Measurements from ENCODE around the gene HSPBP1.

GRCh38 chr19:55315956-55316525 is 36.1 kb upstream of the HSPBP1 start:
- TF ChIP-seq ZNF232 (CRISPR knock-in tag; IDR thresholded peaks at IDR 0.05) (no peak), CREB1 (CRISPR knock-in tag; IDR thresholded peaks at IDR 0.05) (no peak), ZBTB43 (CRISPR knock-in tag; IDR thresholded peaks at IDR 0.05) (no peak), SMAD3 (CRISPR knock-in tag; IDR thresholded peaks at IDR 0.05; ENCODE audit: borderline replicate concordance) (no peak), IRF2 (CRISPR knock-in tag; IDR thresholded peaks at IDR 0.05; ENCODE audit: borderline replicate concordance, low read depth) (no peak), FOXP1 (CRISPR knock-in tag; IDR thresholded peaks at IDR 0.05; ENCODE audit: borderline replicate concordance) (no peak), PRRX2 (CRISPR knock-in tag; IDR thresholded peaks at IDR 0.05) (no peak), NFYB (CRISPR knock-in tag; conservative IDR thresholded peaks at IDR 0.05; ENCODE audit: low read depth) (no peak), NR2C2 (CRISPR knock-in tag; IDR thresholded peaks at IDR 0.05) (no peak)
- TF ChIP-seq, protein P1, sequence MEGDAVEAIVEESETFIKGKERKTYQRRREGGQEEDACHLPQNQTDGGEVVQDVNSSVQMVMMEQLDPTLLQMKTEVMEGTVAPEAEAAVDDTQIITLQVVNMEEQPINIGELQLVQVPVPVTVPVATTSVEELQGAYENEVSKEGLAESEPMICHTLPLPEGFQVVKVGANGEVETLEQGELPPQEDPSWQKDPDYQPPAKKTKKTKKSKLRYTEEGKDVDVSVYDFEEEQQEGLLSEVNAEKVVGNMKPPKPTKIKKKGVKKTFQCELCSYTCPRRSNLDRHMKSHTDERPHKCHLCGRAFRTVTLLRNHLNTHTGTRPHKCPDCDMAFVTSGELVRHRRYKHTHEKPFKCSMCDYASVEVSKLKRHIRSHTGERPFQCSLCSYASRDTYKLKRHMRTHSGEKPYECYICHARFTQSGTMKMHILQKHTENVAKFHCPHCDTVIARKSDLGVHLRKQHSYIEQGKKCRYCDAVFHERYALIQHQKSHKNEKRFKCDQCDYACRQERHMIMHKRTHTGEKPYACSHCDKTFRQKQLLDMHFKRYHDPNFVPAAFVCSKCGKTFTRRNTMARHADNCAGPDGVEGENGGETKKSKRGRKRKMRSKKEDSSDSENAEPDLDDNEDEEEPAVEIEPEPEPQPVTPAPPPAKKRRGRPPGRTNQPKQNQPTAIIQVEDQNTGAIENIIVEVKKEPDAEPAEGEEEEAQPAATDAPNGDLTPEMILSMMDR (IDR thresholded peaks at IDR 0.05) = no peak
